ENCODE measurements around the gene HOXA7. TPM values are rescaled to one million over a fixed set of nuclear protein-coding genes. Genes with fewer than 3 reads are reported as not detected.

Gene HOXA7
- total and polyA plus RNA-seq, 2 donors (not counting 1 experiment from before 2014, with no cell fraction given) = 0.37 TPM; not detected in 1

DNA sequence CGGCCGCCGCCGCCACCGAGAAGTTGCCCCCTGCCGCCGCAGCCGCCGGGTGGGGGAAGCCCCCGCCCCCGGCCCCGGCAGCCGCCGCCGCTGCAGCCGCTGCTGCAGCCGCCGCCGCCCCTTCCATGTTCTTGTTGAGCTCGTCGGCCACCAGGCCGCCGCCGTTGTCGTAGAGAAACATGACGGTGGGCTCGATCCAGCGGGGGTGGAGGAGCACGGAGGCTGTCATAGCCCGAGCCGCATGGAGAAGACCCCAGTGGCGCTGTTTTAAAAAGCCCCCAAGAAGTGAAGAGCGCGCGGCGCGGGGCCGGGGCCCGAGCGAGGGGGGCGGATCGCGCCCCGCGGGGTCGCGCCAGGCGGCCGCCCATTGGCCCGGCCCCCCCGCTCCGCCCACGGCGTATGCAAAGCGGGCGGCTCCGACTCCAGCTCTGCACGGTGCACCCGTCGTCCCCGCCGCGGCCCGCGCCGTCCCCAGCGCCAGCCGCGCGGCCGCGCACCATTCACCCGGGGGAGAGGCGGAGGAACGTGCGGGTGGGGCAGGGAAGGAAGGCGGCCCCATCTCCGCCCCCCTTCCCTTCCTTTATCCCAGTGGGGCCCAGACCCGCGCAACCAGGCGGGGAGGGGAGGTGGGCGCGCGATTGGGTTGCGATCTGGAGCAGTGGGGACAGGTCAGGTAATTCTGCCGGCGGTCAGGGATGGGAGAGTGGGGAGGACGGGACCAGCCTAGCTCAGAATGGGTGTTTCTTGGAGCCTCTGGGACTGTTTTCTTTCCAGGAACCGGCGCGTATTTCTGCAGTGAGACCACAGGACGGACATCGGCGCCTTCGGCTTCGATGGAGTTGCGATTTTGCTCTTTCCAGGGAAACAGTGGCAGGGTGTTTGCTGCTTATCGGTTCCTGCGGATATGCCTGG lies 43.6 kb upstream of the HOXA7 start, which contains the start of gene HOXA13:
HOXA13 (minus strand) TSS at position 243 of the 912 bp plus-strand sequence; CDS start at position 229, 14 bp downstream.
- Histone ChIP-seq H3K4me3 (ENCODE audit: control extremely low read depth in 1 of 5, extremely low read depth in 1 of 5, insufficient read depth in 1 of 5, low read depth in 2 of 5, low read length in 4 of 5) (peak within 1 kb of the TSS in 4 of 5 experiments; percentile 13 to 48 (median 39)), H3K4me1 (ENCODE audit: control insufficient read depth in 2 of 2, insufficient read depth in 2 of 2, low read length in 2 of 2) (peaks cover 42 to 66% of the 10 kb centered on the region in 2 donors), H2AFZ (ENCODE audit: insufficient read depth, low read depth, low read length, poor library complexity, severe bottlenecking) (peak within 1 kb of the TSS; percentile 38), H3K4me2 (replicated peaks; ENCODE audit: low read depth, low read length, poor library complexity, severe bottlenecking) (peak within 1 kb of the TSS; percentile 78), H3K9ac (ENCODE audit: low read length) (peak within 1 kb of the TSS; percentile 21), H3K36me3 (replicated peaks in 1 of 2; ENCODE audit: control extremely low read depth in 1 of 2, control insufficient read depth in 1 of 2, extremely low read depth in 1 of 2, insufficient read depth in 2 of 2, low read length in 1 of 2) (no peaks in the 10 kb centered on the region), H3K9me3 (ENCODE audit: control extremely low read depth in 1 of 3, control insufficient read depth in 2 of 3, insufficient read depth in 1 of 3, low read length in 2 of 3) (peaks cover 0 to 50% (median 2%) of the 10 kb centered on the region in 3 donors), H3K79me2 (ENCODE audit: control insufficient read depth, insufficient read depth, low read length) (no peaks in the 10 kb centered on the region), H3K27me3 (replicated peaks in 1 of 4; ENCODE audit: control extremely low read depth in 1 of 4, control insufficient read depth in 3 of 4, insufficient read depth in 4 of 4, low read length in 3 of 4) (peaks cover 3 to 84% (median 83%) of the 10 kb centered on the region in 4 experiments), H4K20me1 (ENCODE audit: control insufficient read depth, insufficient read depth, low read length, poor library complexity, severe bottlenecking) (no peaks in the 10 kb centered on the region), H3K27ac (ENCODE audit: low read length in 2 of 2) (no peak within 1 kb of the TSS)
- TF ChIP-seq EZH2 (IDR thresholded peaks at IDR 0.05; ENCODE audit: borderline replicate concordance, insufficient read depth, low read depth, low read length, poor library complexity, severe bottlenecking) (peak; percentile 99), CTCF (IDR thresholded peaks at IDR 0.05) (no peak)
- Mint-ChIP-seq H3K4me3 (peak within 1 kb of the TSS; percentile 91), H3K9me3 (ENCODE audit: insufficient read depth) (no peaks in the 10 kb centered on the region), H3K27ac (peak within 1 kb of the TSS; percentile 63), H3K27me3 (peaks cover 80% of the 10 kb centered on the region), H3K4me1 (peaks cover 39% of the 10 kb centered on the region)
- 3% methylated on average over 99 of the region's 99 CpGs for WGBS (ENCODE audit: insufficient coverage)
- ChIA-PET CTCF (interaction anchor here (0.5 to 2.5 kb wide), 8 partner anchors 8 to 1307 kb away, joined by 3 to 11 read pairs (median 6); partner anchors contain the start of genes HOXA11 and HOXA6), POLR2A (no interaction called here)
- peak; percentile 53 for DNase-seq
- intact Hi-C loops (cut with micrococcal nuclease) = loop anchor here (2.0 to 10.0 kb wide), 4 partner anchors 39 to 1212 kb away; partner anchors contain the start of genes CREB5 and EVX1
- ATAC-seq (ENCODE audit: low read depth) = peak; percentile 73

Data from B cell (primary cell).